Activated CD4-positive, CD25-positive, alpha-beta regulatory T cell treated with anti-CD3 and anti-CD28 coated beads, Interleukin-2, amount 50 U/mL, for 16 hours (primary cell): ENCODE data around the gene IRF3.
"Not testable (repeated sequence)": the region's sequence is repeated elsewhere in the genome, so short reads cannot be mapped to it uniquely, and the experiment has no call there.

Experiments used
- DNase-seq: peaks from one replicate; pipeline ENCODE4 v3.0.0-alpha.2; 2020; ENCODE audit warnings: low read depth, low spot score

The IRF3 gene

GRCh38 chr19:49617860-49618259 lies 47.8 kb downstream of the IRF3 start:
- DNase-seq, result not testable (repeated sequence)

GRCh38 chr19:49616945-49617344 lies 48.7 kb downstream of the IRF3 start:
- DNase-seq, result no peak

GRCh38 chr19:49616532-49616931 lies 49.1 kb downstream of the IRF3 start:
- no peak for DNase-seq

- no peak for DNase-seq
These were observed 49.8 kb downstream of the IRF3 start for GRCh38 chr19:49615861-49616260.

- DNase-seq, result no peak
These were observed 51.4 kb downstream of the IRF3 start for GRCh38 chr19:49614096-49614833.

GRCh38 chr19:49613374-49613773 lies 52.3 kb downstream of the IRF3 start:
- no peak for DNase-seq
